T47D (cell line): ENCODE data around the gene TMEM26.

ENCODE experiments used
- DNase-seq, 2 experiments: peaks; one replicate each; pipeline versions ENCODE4 v3.0.0 to v3.0.0-alpha.2; 2011 to 2012; ENCODE audit warnings: low read depth in 1 of 2, low spot score in 1 of 2
- JUND ChIP-seq: IDR thresholded peaks from 2 replicates; pipeline ENCODE4 v1.6.1; 2012; ENCODE audit warnings: low read depth
- in situ Hi-C: cut with HindIII; loops from 2 replicates; pipeline ENCODE4 v1.10.0; 2016; ENCODE audit warnings: low sequenced_read_pairs, low pct_unique_long_range_greater_than_20kb

TMEM26 gene

GRCh38 chr10:61472090-61472674, 19.0 kb upstream of the TMEM26 start:
- peak in 1 of 2 experiments; percentile 28 for DNase-seq
- in situ Hi-C loops: no loop called here
- TF ChIP-seq JUND: no peak

- TF ChIP-seq JUND: no peak
- no peak for DNase-seq
- in situ Hi-C loops: no loop called here
Observed at GRCh38 chr10:61471491-61471890, 18.3 kb upstream of the TMEM26 start.

GRCh38 chr10:61470740-61471139, 17.6 kb upstream of the TMEM26 start:
- in situ Hi-C loops: no loop called here
- DNase-seq: no peak
- no peak for TF ChIP-seq JUND

GRCh38 chr10:61465901-61466632, 12.9 kb upstream of the TMEM26 start:
- DNase-seq: peak in 1 of 2 experiments; percentile 18
- TF ChIP-seq JUND: no peak
- in situ Hi-C loops: no loop called here

- in situ Hi-C loops: no loop called here
- no peak for DNase-seq
- TF ChIP-seq JUND: no peak
Observed at GRCh38 chr10:61465171-61465496, 12.0 kb upstream of the TMEM26 start.

GRCh38 chr10:61464461-61465170, 11.4 kb upstream of the TMEM26 start:
- no peak for DNase-seq
- TF ChIP-seq JUND: no peak
- in situ Hi-C loops: no loop called here

DNA sequence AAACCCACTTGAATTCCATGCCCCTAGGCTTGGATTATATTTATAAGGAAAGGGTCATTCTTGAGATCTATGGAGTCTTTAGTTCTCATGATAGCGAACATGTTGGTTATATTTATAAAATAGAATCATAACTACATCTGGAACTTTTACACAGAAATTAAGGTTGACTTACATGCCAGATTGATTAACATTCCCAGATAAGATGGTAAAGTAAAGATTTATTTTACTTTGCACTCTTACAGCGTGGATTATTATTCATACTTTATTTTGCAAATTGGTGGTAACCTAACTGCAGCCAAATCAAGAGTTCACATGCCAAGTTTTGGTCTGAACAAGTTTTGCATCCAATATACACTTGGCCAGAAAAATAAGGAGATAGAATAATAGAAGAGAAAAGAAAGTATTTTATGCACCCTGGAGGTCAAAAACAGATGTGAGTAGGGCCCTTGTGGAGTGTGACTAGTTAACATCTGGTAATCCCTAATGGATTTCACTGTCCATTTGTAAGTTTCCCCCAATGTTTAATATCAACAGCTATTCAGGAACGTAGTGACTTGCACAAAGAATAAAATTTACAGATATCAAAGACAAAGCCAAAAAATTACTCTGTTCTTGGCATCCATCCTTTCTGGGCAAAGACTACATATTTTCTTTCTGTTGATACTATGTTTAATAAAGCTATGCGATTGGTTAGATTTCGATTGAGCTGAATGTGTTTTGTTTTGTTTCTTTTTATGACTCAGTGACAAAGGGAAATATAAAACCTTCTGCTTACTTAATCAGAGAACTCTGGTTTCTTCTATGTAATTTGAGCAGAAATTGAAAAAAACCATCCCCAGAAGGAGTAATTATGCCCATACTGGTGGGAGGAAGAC, 10.1 kb upstream of the TMEM26 start:
- no peak for DNase-seq
- in situ Hi-C loops: no loop called here
- no peak for TF ChIP-seq JUND

- TF ChIP-seq JUND: no peak
- DNase-seq: no peak
- in situ Hi-C loops: no loop called here
Observed at GRCh38 chr10:61460835-61461234, 7.7 kb upstream of the TMEM26 start.

- DNase-seq: no peak
- in situ Hi-C loops: no loop called here
- TF ChIP-seq JUND: no peak
Observed at GRCh38 chr10:61458031-61458430, 4.8 kb upstream of the TMEM26 start.

DNA sequence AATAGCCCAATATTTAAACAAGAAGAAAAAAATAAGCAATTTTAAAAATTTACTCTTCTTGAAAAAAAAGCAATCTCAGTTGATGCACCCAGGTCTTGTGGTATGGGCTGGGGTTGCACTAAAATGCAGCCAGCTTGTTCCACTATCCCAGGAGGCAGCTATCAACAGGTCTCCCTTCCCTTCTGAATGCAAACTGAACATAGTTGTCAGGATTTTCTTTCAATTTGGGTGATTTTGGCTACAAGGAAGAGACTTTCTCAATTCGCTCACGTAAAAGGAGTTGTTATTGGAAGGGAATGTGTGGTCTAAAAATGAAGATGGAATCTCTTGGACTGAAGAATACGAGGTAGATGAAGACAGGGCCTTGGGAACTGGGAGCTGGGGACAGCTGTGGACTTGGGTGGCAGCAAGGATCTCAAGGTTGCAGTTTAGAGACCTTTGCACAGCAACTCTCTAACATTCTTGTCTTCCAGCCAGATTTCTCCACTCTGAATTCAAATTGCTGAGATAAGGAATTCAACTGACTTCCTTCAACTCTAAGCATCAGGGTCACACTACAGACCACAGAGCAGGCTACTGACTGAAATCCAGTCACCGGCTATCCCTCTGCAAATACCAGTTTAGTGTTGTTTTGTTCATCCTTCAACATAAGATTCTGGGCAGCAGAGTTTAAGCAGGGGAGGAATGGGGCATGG, 3.1 kb upstream of the TMEM26 start:
- no peak for TF ChIP-seq JUND
- DNase-seq: no peak
- in situ Hi-C loops: no loop called here

DNA sequence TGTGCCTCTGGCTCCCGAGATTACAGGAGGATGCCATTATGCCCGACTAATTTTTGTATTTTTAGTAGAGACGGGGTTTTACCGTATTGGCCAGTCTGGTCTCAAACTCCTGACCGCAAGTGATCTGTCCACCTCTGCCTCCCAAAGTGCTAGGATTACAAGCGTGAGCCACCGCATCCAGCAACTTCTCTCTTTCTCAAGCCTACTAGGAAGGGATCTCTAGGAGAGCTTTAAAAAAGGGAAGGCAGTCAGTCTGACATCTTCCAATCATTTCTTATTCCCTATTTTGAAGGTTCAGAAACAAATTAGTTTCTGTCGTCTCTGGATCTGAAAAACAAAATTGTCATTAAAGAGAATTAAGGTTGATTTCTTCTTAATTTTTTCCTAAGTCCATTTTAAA, 2.5 kb upstream of the TMEM26 start:
- DNase-seq: no peak
- in situ Hi-C loops: no loop called here

GRCh38 chr10:61454541-61454940, 1.4 kb upstream of the TMEM26 start:
- no peak for TF ChIP-seq JUND
- in situ Hi-C loops: no loop called here
- DNase-seq: no peak

More for the DNA sequence above, 2.5 kb upstream of the TMEM26 start:
- no peak for TF ChIP-seq JUND
